MM.1S (cell line): Measurements from ENCODE around the gene FAM227A.
A peak's percentile ranks its signal among the peaks of the same experiment; 100 is the strongest.

Experiments used
- DNase-seq: peaks from one replicate; pipeline ENCODE4 v3.0.0-alpha.2; 2015
- H2AFZ ChIP-seq: fragments of 300-600 bp; sonication (generic); 2 replicates; pipeline ENCODE4 v1.6.0; 2016; ENCODE audit warnings: antibody characterized with exemption, low read length
- H3F3A ChIP-seq: fragments of 300-600 bp; sonication (generic); 2 replicates; pipeline ENCODE4 v1.6.1; 2016; ENCODE audit warnings: mild to moderate bottlenecking, antibody characterized with exemption, low read length, moderate library complexity, mixed read lengths; ENCODE audit not compliant: insufficient read depth
- H3K27ac ChIP-seq: fragments of 300-600 bp; sonication (generic); 2 replicates; pipeline ENCODE4 v1.5.1; 2016; ENCODE audit warnings: mild to moderate bottlenecking, low read length
- H3K27me3 ChIP-seq: fragments of 300-600 bp; sonication (generic); replicated peaks from 2 replicates; pipeline ENCODE4 v1.6.0; 2016; ENCODE audit warnings: low read length; ENCODE audit not compliant: insufficient read depth
- H3K36me3 ChIP-seq: fragments of 300-600 bp; sonication (generic); replicated peaks from 2 replicates; pipeline ENCODE4 v1.6.1; 2016; ENCODE audit warnings: mild to moderate bottlenecking, low read length, mixed read lengths; ENCODE audit not compliant: insufficient read depth
- H3K4me1 ChIP-seq: fragments of 300-600 bp; sonication (generic); 2 replicates; pipeline ENCODE4 v1.6.1; 2016; ENCODE audit warnings: low read length, mixed read lengths
- H3K4me2 ChIP-seq: fragments of 300-600 bp; sonication (generic); 2 replicates; pipeline ENCODE4 v1.6.0; 2016; ENCODE audit warnings: low read depth, low read length
- H3K4me3 ChIP-seq: fragments of 300-600 bp; sonication (generic); 2 replicates; pipeline ENCODE4 v1.5.1; 2016; ENCODE audit warnings: low read length, mixed read lengths
- H3K79me2 ChIP-seq: fragments of 300-600 bp; sonication (generic); 2 replicates; pipeline ENCODE4 v1.6.1; 2016; ENCODE audit warnings: mixed run types, low read length, mixed read lengths
- H3K9ac ChIP-seq: fragments of 300-600 bp; sonication (generic); 2 replicates; pipeline ENCODE4 v1.6.1; 2016; ENCODE audit warnings: low read length, mixed read lengths
- H3K9me2 ChIP-seq: fragments of 300-600 bp; sonication (generic); replicated peaks from 2 replicates; pipeline ENCODE4 v1.6.1; 2016; ENCODE audit warnings: mild to moderate bottlenecking, low read length, mixed read lengths; ENCODE audit not compliant: insufficient read depth
- H3K9me3 ChIP-seq: fragments of 300-600 bp; sonication (generic); replicated peaks from 2 replicates; pipeline ENCODE4 v1.6.1; 2016; ENCODE audit warnings: mild to moderate bottlenecking, low read length, mixed read lengths; ENCODE audit not compliant: insufficient read depth
- H4K20me1 ChIP-seq: fragments of 300-600 bp; sonication (generic); 2 replicates; pipeline ENCODE4 v1.6.1; 2016; ENCODE audit warnings: mild to moderate bottlenecking, low read length, moderate library complexity, mixed read lengths; ENCODE audit not compliant: insufficient read depth
- EZH2 ChIP-seq: fragments of 300-600 bp; sonication (generic); optimal IDR thresholded peaks from 2 replicates; pipeline ENCODE3; 2017; ENCODE audit warnings: low read depth, mild to moderate bottlenecking, antibody characterized with exemption, low read length, mixed read lengths
- EZH2phosphoT487 ChIP-seq: fragments of 300-600 bp; sonication (generic); IDR thresholded peaks from 2 replicates; pipeline ENCODE4 v1.6.1; 2018; ENCODE audit warnings: antibody characterized with exemption, low read length
- TF ChIP-seq, protein P1 (sequence below): fragments of 300-600 bp; sonication (generic); IDR thresholded peaks from 2 replicates; pipeline ENCODE4 v1.5.1; 2016; ENCODE audit warnings: antibody characterized with exemption, low read length, mixed read lengths

FAM227A gene

DNA sequence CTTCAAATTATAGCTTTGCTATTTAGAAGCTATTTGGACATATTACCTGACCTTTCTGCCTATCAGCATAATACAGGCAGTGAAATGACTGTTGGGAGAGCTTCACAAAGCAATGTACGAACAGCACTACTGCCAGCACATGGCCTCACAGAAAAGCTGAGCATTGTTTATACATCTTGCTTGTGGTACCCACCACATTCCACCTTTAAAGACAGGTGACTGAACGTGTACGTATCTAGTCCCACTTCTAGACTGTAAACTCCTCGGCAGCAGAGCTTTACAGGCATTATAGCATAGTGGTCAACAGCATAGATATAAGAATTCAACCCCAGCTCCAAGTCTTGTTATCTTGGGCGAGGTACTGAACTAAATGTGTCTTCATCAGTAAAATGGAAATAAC is 43.0 kb upstream of the FAM227A start:
- peak overlapping the region; percentile 80 for H3K4me2 ChIP-seq
- H3K27me3 ChIP-seq: no peaks in the 10 kb centered on the region
- no peak overlapping the region for H3K9ac ChIP-seq
- no peaks in the 10 kb centered on the region for H3K9me3 ChIP-seq
- H3K79me2 ChIP-seq: peaks cover 57% of the 10 kb centered on the region
- no peak for DNase-seq
- no peaks in the 10 kb centered on the region for H3K9me2 ChIP-seq
- no peaks in the 10 kb centered on the region for H3K36me3 ChIP-seq
- H3F3A ChIP-seq: peaks cover 11% of the 10 kb centered on the region; the same call in 1 of the 2 replicates
- TF ChIP-seq, protein P1, sequence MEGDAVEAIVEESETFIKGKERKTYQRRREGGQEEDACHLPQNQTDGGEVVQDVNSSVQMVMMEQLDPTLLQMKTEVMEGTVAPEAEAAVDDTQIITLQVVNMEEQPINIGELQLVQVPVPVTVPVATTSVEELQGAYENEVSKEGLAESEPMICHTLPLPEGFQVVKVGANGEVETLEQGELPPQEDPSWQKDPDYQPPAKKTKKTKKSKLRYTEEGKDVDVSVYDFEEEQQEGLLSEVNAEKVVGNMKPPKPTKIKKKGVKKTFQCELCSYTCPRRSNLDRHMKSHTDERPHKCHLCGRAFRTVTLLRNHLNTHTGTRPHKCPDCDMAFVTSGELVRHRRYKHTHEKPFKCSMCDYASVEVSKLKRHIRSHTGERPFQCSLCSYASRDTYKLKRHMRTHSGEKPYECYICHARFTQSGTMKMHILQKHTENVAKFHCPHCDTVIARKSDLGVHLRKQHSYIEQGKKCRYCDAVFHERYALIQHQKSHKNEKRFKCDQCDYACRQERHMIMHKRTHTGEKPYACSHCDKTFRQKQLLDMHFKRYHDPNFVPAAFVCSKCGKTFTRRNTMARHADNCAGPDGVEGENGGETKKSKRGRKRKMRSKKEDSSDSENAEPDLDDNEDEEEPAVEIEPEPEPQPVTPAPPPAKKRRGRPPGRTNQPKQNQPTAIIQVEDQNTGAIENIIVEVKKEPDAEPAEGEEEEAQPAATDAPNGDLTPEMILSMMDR: no peak
- no peak for TF ChIP-seq EZH2phosphoT487
- no peak for TF ChIP-seq EZH2
- peaks cover 19% of the 10 kb centered on the region for H3K4me1 ChIP-seq
- no peaks in the 10 kb centered on the region for H4K20me1 ChIP-seq
- H3K27ac ChIP-seq: no peak overlapping the region
- H2AFZ ChIP-seq: no peak overlapping the region
- H3K4me3 ChIP-seq: peak overlapping the region; percentile 93

DNA sequence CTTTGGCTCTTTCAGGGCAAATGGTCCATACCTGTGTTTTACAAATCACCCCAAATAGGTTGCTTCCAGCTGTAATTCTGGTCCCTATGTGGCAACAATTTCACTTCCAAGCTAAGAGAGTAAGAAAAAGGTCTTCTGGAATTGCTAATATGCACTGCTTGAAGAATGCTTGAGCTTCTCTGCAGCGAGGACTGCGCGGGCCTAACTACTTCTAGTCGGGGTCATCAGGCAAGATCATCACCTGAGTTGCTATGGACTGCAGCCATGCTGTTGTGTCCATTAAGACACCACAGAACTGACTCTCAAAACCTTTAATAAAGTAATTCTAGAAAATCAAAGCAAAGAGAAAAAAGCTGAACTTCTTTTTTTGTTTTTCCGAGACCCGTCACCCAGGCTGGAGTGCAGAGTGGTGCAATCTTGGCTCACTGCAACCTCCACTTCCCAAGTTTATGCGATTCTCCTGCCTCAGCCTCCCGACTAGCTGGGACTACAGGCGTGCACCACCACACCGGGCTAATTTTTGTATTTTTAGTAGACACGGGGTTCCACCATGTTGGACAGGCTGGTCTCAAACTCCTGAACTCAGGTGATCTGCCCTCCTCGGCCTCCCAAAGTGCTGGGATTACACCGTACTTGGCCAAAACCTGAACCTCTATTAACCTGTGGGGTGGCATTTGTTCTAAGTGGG is 42.4 kb upstream of the FAM227A start:
- H3K27me3 ChIP-seq: no peaks in the 10 kb centered on the region
- no peak overlapping the region for H3K4me3 ChIP-seq
- TF ChIP-seq EZH2phosphoT487 (no peak), EZH2 (no peak)
- TF ChIP-seq, protein P1: no peak
- H2AFZ ChIP-seq: no peak overlapping the region
- H3K9me2 ChIP-seq: no peaks in the 10 kb centered on the region
- peaks cover 6% of the 10 kb centered on the region; the same call in 1 of the 2 replicates for H3F3A ChIP-seq
- H3K4me1 ChIP-seq: peaks cover 16% of the 10 kb centered on the region; the same call in 1 of the 2 replicates
- no peak for DNase-seq
- H3K79me2 ChIP-seq: peaks cover 63% of the 10 kb centered on the region
- no peaks in the 10 kb centered on the region for H4K20me1 ChIP-seq
- no peaks in the 10 kb centered on the region for H3K36me3 ChIP-seq
- no peak overlapping the region for H3K27ac ChIP-seq
- no peak overlapping the region for H3K9ac ChIP-seq
- no peaks in the 10 kb centered on the region for H3K9me3 ChIP-seq
- peak overlapping the region; percentile 80 for H3K4me2 ChIP-seq

DNA sequence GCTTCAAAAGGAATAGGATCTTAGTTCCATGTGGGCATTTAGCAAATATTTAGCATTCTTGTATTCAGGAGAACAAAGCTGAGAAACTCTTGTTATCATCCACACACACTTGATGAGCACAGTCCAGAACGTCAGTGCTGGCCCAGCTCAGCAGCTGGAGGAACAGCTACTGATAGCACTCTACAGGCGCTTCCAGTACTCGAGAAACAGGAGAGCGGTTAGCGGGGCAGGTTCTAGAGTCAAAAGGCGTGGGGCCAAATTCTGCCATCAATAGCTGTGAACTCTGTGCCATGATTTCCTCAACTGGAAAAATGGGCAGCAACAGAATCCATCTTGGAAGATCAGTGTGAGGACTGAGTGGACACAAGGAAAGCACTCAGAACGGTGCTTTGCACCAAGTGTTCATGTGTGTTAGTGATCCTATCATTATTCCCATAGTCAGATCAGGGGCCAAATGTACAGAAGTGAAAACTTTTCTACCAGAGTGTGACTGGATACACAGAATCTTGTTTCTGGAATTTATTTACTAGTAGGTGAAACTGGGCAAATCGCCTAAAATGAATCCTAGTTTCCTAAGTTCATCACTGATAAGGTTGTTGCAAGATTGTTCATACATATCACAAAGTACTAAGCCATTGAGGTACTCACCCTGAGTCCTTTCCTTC is 41.4 kb upstream of the FAM227A start:
- no peak for DNase-seq
- H3K9me3 ChIP-seq: no peaks in the 10 kb centered on the region
- H4K20me1 ChIP-seq: no peaks in the 10 kb centered on the region
- H3K36me3 ChIP-seq: no peaks in the 10 kb centered on the region
- peaks cover 16% of the 10 kb centered on the region; the same call in 1 of the 2 replicates for H3K4me1 ChIP-seq
- H3K79me2 ChIP-seq: peaks cover 71% of the 10 kb centered on the region
- no peak overlapping the region for H3K9ac ChIP-seq
- TF ChIP-seq, protein P1: no peak
- no peak for TF ChIP-seq EZH2phosphoT487
- TF ChIP-seq EZH2: no peak
- H3K4me3 ChIP-seq: no peak overlapping the region
- H3F3A ChIP-seq: peaks cover 6% of the 10 kb centered on the region; the same call in 1 of the 2 replicates
- H3K9me2 ChIP-seq: no peaks in the 10 kb centered on the region
- H2AFZ ChIP-seq: no peak overlapping the region
- H3K27me3 ChIP-seq: no peaks in the 10 kb centered on the region
- H3K27ac ChIP-seq: no peak overlapping the region
- H3K4me2 ChIP-seq: 0 out of 2 replicates have a peak overlapping the region, but pooled peaks have one; percentile 31
